ENCODE results near the gene RBM26.
"Not testable (repeated sequence)": the region's sequence is repeated elsewhere in the genome, so short reads cannot be mapped to it uniquely, and the experiment has no call there.

Gene RBM26

DNA sequence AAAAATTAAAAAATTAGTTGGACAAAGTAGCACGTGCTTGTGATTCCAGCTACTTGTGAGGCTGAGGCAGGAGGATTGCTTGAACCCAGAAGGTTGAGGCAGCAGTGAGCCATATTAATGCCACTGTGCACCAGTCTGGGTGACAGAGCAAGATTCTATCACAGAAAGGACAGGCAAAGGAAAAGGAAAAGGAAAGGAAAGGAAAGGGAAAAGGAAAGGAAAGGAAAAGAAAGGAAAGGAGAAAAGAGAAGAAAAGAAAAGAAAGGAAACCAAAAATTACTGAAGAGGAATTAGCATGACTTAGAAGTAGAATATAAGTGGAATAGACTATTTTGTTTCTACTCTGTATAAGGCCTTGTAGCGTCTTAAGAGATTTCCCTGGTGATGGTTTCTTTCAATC is 122.3 kb downstream of the RBM26 start:
- Histone ChIP-seq H3K36me3 (no peaks in the 10 kb centered on the region), H3K4me1 (no peaks in the 10 kb centered on the region), H3K4me3 (ENCODE audit: low read depth, low read length) (no peak overlapping the region), H3K9me3 (no peaks in the 10 kb centered on the region), H3K27me3 (no peaks in the 10 kb centered on the region)
- no peak for DNase-seq
- TF ChIP-seq, protein P1, sequence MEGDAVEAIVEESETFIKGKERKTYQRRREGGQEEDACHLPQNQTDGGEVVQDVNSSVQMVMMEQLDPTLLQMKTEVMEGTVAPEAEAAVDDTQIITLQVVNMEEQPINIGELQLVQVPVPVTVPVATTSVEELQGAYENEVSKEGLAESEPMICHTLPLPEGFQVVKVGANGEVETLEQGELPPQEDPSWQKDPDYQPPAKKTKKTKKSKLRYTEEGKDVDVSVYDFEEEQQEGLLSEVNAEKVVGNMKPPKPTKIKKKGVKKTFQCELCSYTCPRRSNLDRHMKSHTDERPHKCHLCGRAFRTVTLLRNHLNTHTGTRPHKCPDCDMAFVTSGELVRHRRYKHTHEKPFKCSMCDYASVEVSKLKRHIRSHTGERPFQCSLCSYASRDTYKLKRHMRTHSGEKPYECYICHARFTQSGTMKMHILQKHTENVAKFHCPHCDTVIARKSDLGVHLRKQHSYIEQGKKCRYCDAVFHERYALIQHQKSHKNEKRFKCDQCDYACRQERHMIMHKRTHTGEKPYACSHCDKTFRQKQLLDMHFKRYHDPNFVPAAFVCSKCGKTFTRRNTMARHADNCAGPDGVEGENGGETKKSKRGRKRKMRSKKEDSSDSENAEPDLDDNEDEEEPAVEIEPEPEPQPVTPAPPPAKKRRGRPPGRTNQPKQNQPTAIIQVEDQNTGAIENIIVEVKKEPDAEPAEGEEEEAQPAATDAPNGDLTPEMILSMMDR (IDR thresholded peaks at IDR 0.05; ENCODE audit: low read depth, low read length), result no peak

DNA sequence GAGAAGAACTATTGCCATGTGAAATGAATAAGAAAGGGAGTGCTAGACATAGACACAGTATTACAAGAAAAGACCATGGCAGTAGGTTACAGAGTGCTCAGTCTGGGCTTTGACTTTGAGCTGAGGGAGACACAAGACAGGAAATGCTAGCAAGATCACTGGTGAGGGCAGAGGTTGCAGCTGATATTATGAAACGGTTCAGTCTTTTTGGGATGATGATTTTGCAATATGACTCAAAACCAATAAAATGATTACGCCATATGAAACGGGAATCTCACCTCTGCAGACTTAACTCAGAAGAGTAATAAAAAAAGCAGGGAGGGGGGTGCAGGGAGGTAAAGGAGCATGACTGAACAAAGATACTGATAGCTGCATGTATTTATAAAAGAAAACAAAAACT is 123.1 kb downstream of the RBM26 start:
- H3K27me3 ChIP-seq, result no peaks in the 10 kb centered on the region
- H3K4me3 ChIP-seq (ENCODE audit: low read depth, low read length), result no peak overlapping the region
- DNase-seq, result no peak
- H3K36me3 ChIP-seq, result no peaks in the 10 kb centered on the region
- no peaks in the 10 kb centered on the region for H3K9me3 ChIP-seq
- TF ChIP-seq, protein P1 (IDR thresholded peaks at IDR 0.05; ENCODE audit: low read depth, low read length), result no peak
- H3K4me1 ChIP-seq, result no peaks in the 10 kb centered on the region

DNA sequence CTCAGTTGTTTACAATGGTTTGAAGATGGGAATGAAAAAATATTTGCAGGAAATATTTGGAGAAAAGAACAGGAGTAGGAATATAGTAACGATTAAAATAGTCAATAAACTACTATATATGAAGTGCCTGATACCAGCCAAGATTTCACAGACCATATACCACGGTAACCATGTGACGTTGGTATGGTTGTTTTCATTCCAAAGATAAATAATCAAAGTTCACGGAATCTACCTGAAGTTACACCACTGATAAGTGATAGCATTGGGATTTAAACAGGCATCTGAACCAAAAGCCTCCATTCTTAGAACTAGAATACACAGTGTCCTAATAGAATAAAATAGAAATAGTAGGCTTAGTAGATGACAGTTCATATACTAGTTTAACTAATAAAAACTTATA is 123.5 kb downstream of the RBM26 start:
- no peak for DNase-seq
- no peaks in the 10 kb centered on the region for H3K36me3 ChIP-seq
- H3K4me3 ChIP-seq (ENCODE audit: low read depth, low read length), result no peak overlapping the region
- TF ChIP-seq, protein P1 (IDR thresholded peaks at IDR 0.05; ENCODE audit: low read depth, low read length), result no peak
- H3K27me3 ChIP-seq, result no peaks in the 10 kb centered on the region
- H3K9me3 ChIP-seq, result no peaks in the 10 kb centered on the region
- H3K4me1 ChIP-seq, result no peaks in the 10 kb centered on the region

DNA sequence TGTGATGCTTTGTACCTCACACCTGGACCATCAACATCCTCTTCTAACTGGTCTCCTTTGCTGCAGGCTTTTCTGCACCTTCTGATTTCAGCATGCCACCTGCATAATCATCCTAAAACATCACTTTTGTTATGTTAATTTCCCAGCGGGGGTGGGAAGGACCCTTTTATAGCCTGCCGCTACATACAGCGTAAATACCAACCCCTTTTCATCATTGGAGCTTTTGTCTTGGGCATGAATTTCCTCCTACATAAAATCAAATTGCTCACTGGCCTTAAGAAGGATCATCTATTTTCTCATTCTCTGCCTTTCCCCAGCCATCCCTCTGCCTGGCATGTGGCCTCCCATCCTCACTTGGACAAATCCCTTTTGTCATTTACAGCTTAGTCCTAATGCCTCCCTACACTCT is 124.7 kb downstream of the RBM26 start:
- no peak for DNase-seq
- no peaks in the 10 kb centered on the region for H3K27me3 ChIP-seq
- H3K36me3 ChIP-seq, result no peaks in the 10 kb centered on the region
- TF ChIP-seq, protein P1 (IDR thresholded peaks at IDR 0.05; ENCODE audit: low read depth, low read length), result no peak
- H3K4me1 ChIP-seq, result no peaks in the 10 kb centered on the region
- no peak overlapping the region for H3K4me3 ChIP-seq (ENCODE audit: low read depth, low read length)
- H3K9me3 ChIP-seq, result no peaks in the 10 kb centered on the region

DNA sequence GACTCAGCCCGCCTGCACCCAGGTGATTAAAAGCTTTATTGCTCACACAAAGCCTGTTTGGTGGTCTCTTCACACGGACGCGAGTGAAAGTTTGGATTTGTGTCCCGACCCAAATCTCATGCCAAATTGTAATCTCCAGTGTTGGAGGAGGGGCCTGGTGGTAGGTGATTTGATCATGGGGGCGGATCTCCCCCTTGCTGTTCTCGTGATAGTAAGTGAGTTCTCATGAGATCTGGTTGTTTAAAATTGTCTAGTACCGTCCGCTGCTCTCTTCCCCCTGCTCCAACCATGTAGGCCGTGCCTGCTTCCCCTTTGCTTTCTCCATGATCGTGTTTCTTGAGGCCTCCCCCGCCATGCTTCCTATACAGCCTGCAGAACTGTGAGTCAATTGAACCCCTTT is 126.3 kb downstream of the RBM26 start:
- not testable (repeated sequence) for H3K36me3 ChIP-seq; DNase-seq; H3K27me3 ChIP-seq; H3K4me3 ChIP-seq (ENCODE audit: low read depth, low read length); H3K4me1 ChIP-seq; H3K9me3 ChIP-seq

DNA sequence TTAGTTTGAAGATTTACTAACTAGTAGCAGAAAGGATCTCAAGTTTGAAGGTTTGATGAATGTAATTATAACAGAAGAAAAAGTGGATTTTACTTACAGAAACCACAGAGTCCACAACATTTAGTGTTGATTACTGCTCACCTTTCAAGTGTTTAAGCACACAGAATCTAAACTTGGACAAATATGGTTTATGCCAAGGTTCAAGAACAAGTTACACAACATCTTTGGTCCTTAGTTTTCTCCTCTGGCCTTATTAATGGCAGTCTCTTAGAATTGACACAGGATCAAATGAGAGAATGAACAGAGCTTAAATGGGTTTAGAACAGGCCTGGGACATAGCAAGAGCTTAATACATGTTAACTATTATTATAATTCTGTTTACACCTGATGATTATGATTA is 133.0 kb downstream of the RBM26 start:
- Histone ChIP-seq H3K4me3 (ENCODE audit: low read depth, low read length) (no peak overlapping the region), H3K27me3 (peaks cover 4% of the 10 kb centered on the region; the same call in 1 of the 2 replicates), H3K9me3 (no peaks in the 10 kb centered on the region), H3K36me3 (no peaks in the 10 kb centered on the region), H3K4me1 (no peaks in the 10 kb centered on the region)
- TF ChIP-seq, protein P1 (IDR thresholded peaks at IDR 0.05; ENCODE audit: low read depth, low read length), result no peak
- DNase-seq, result no peak

DNA sequence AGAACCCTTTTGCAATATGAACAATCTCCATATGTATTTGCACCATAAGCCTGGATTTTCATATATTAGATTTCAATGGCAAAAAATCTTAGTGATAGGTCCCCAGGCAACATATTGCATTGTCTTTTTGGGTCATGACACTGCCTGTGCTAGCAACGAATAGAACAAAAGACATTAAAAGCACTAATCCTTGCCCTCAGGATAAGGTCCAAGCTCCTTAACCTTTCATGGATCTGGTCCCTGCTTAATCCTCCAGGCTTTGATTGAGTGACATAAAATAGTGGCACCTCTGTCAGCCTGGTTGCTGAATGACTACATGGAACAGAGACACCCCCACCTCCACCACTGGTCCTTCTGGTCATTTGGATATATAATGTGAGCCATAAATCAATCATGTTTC is 134.4 kb downstream of the RBM26 start:
- no peak for DNase-seq
- Histone ChIP-seq H3K9me3 (0 out of 2 replicates have a peak, but pooled peaks cover 2% of the 10 kb centered on the region), H3K27me3 (peaks cover 4% of the 10 kb centered on the region; the same call in 1 of the 2 replicates), H3K36me3 (no peaks in the 10 kb centered on the region), H3K4me3 (ENCODE audit: low read depth, low read length) (no peak overlapping the region), H3K4me1 (no peaks in the 10 kb centered on the region)
- TF ChIP-seq, protein P1 (IDR thresholded peaks at IDR 0.05; ENCODE audit: low read depth, low read length), result no peak

Data from BE2C (cell line).